OCI-LY1 (cell line): ENCODE results near the gene GOLGA3.

Experiments
- H2AFZ ChIP-seq: fragments of 200-600 bp; sonication (generic), shearing (Covaris generic); 2 replicates; pipeline ENCODE4 v1.6.0; 2014; ENCODE audit warnings: antibody characterized with exemption, mild to moderate bottlenecking, low read length
- H3F3A ChIP-seq: fragments of 200-600 bp; sonication (generic), shearing (Covaris generic); 2 replicates; pipeline ENCODE4 v1.6.0; 2014; ENCODE audit warnings: mild to moderate bottlenecking, antibody characterized with exemption, low read length, moderate library complexity; ENCODE audit not compliant: insufficient read depth
- H3K27ac ChIP-seq: fragments of 200-600 bp; sonication (generic); 2 replicates; pipeline ENCODE4 v1.5.1; 2014; ENCODE audit warnings: low read length, mixed run types, mild to moderate bottlenecking, low read depth; ENCODE audit not compliant: poor library complexity, severe bottlenecking
- H3K27me3 ChIP-seq: fragments of 200-600 bp; sonication (generic); 2 replicates; pipeline ENCODE4 v1.6.0; 2014; ENCODE audit warnings: antibody characterized with exemption, mild to moderate bottlenecking, low read length, moderate library complexity; ENCODE audit not compliant: insufficient read depth
- H3K36me3 ChIP-seq: fragments of 200-600 bp; sonication (generic); 2 replicates; pipeline ENCODE4 v1.6.1; 2014; ENCODE audit warnings: mild to moderate bottlenecking, antibody characterized with exemption, low read length, moderate library complexity, mixed read lengths; ENCODE audit not compliant: insufficient read depth
- H3K4me1 ChIP-seq: fragments of 200-600 bp; sonication (generic); 2 replicates; pipeline ENCODE4 v1.5.1; 2014; ENCODE audit warnings: mild to moderate bottlenecking, low read length, moderate library complexity; ENCODE audit not compliant: insufficient read depth, severe bottlenecking
- H3K4me2 ChIP-seq: fragments of 200-600 bp; sonication (generic), shearing (Covaris generic); 2 replicates; pipeline ENCODE4 v1.6.1; 2014; ENCODE audit warnings: low read length
- H3K4me3 ChIP-seq: fragments of 200-600 bp; sonication (generic); 2 replicates; pipeline ENCODE4 v1.5.1; 2014; ENCODE audit warnings: low read length, low read depth, mild to moderate bottlenecking, mixed read lengths; ENCODE audit not compliant: poor library complexity, severe bottlenecking
- H3K79me2 ChIP-seq: fragments of 200-600 bp; shearing (Covaris generic); 2 replicates; pipeline ENCODE4 v1.6.1; 2016; ENCODE audit warnings: mixed run types, low read length, mixed read lengths; ENCODE audit not compliant: insufficient read depth
- H3K9ac ChIP-seq: fragments of 200-600 bp; sonication (generic), shearing (Covaris generic); 2 replicates; pipeline ENCODE4 v1.6.1; 2014; ENCODE audit warnings: mild to moderate bottlenecking, low read length, mixed read lengths
- H3K9me2 ChIP-seq: fragments of 200-600 bp; sonication (generic), shearing (Covaris generic); 2 replicates; pipeline ENCODE4 v1.6.1; 2014; ENCODE audit warnings: low read depth, mild to moderate bottlenecking, low read length, mixed read lengths
- H3K9me3 ChIP-seq: fragments of 200-600 bp; shearing (Covaris generic); 2 replicates; pipeline ENCODE4 v1.6.1; 2014; ENCODE audit warnings: low read length, mixed read lengths
- H4K20me1 ChIP-seq: fragments of 200-600 bp; sonication (generic), shearing (Covaris generic); 2 replicates; pipeline ENCODE4 v1.6.0; 2016; ENCODE audit warnings: mild to moderate bottlenecking, low read length; ENCODE audit not compliant: insufficient read depth
- CTCF ChIP-seq: fragments of 200-600 bp; sonication (generic), shearing (Covaris generic); IDR thresholded peaks from 2 replicates; pipeline ENCODE4 v1.5.1; 2017; ENCODE audit warnings: mild to moderate bottlenecking, antibody characterized with exemption, low read length, moderate library complexity, mixed read lengths
- EZH2 ChIP-seq: fragments of 200-600 bp; sonication (generic), shearing (Covaris generic); IDR thresholded peaks from 2 replicates; pipeline ENCODE4 v1.8.0; 2017; ENCODE audit warnings: borderline replicate concordance, mixed run types, mild to moderate bottlenecking, antibody characterized with exemption, low read length, moderate library complexity, mixed read lengths

GOLGA3 gene

GRCh38 chr12:132787877-132788276, 40.8 kb downstream of the GOLGA3 start:
- H4K20me1 ChIP-seq: no peaks in the 10 kb centered on the region
- peaks cover 62% of the 10 kb centered on the region for H3K36me3 ChIP-seq
- H3K9me3 ChIP-seq: no peaks in the 10 kb centered on the region

DNA sequence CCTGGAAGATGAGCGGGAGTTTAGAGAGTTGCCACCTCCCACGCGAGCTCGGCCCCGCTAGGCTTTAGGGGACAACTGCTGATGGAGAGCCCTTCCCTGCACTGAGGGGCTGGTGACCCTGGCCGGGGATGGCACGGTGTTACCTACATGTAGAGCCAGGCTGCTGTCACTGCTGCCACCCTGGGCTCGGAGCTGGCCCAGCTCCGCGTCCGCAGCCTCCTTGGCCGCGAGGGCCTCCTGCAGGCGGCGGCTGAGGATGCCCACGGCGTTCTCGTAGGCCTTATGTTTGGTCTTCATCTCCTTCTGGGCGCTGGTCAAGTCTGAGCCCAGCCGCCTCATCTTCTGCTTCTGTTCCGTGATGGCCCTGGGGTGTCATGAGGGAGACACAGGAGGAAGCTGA, 42.5 kb downstream of the GOLGA3 start:
- H3K27me3 ChIP-seq: no peaks in the 10 kb centered on the region
- H3K9me3 ChIP-seq: no peaks in the 10 kb centered on the region
- no peak overlapping the region for H2AFZ ChIP-seq
- H3K4me3 ChIP-seq: no peak overlapping the region
- no peaks in the 10 kb centered on the region for H3K79me2 ChIP-seq
- no peak overlapping the region for H3K4me2 ChIP-seq
- H3K4me1 ChIP-seq: no peaks in the 10 kb centered on the region
- no peak overlapping the region for H3K27ac ChIP-seq
- TF ChIP-seq CTCF (no peak), EZH2 (no peak)
- H4K20me1 ChIP-seq: no peaks in the 10 kb centered on the region
- no peaks in the 10 kb centered on the region for H3K9me2 ChIP-seq
- no peaks in the 10 kb centered on the region for H3F3A ChIP-seq
- H3K36me3 ChIP-seq: peaks cover 66% of the 10 kb centered on the region
- H3K9ac ChIP-seq: no peak overlapping the region

More at GRCh38 chr12:132787877-132788276, 40.8 kb downstream of the GOLGA3 start:
- Histone ChIP-seq H3K9ac (no peak overlapping the region), H3K4me2 (no peak overlapping the region), H2AFZ (no peak overlapping the region), H3K4me3 (no peak overlapping the region), H3K79me2 (no peaks in the 10 kb centered on the region), H3K27me3 (no peaks in the 10 kb centered on the region), H3K4me1 (no peaks in the 10 kb centered on the region), H3K27ac (no peak overlapping the region), H3F3A (no peaks in the 10 kb centered on the region), H3K9me2 (no peaks in the 10 kb centered on the region)
- no peak for TF ChIP-seq EZH2
- no peak for TF ChIP-seq CTCF

- no peaks in the 10 kb centered on the region for H3F3A ChIP-seq
- H4K20me1 ChIP-seq: no peaks in the 10 kb centered on the region
- no peaks in the 10 kb centered on the region for H3K9me3 ChIP-seq
- H3K9ac ChIP-seq: no peak overlapping the region
- H2AFZ ChIP-seq: no peak overlapping the region
- H3K27me3 ChIP-seq: no peaks in the 10 kb centered on the region
- H3K4me2 ChIP-seq: no peak overlapping the region
- H3K9me2 ChIP-seq: no peaks in the 10 kb centered on the region
- H3K36me3 ChIP-seq: peaks cover 73% of the 10 kb centered on the region
- no peak overlapping the region for H3K4me3 ChIP-seq
- no peak for TF ChIP-seq CTCF
- TF ChIP-seq EZH2: no peak
- no peak overlapping the region for H3K27ac ChIP-seq
- no peaks in the 10 kb centered on the region for H3K79me2 ChIP-seq
- no peaks in the 10 kb centered on the region for H3K4me1 ChIP-seq
Measured at GRCh38 chr12:132784580-132784979, 44.1 kb downstream of the GOLGA3 start.
